Glutamatergic neuron (in vitro differentiated cells): ENCODE data around the gene NFIX. TPM values are rescaled to one million over a fixed set of nuclear protein-coding genes. Genes with fewer than 3 reads are reported as not detected.

Source experiments
- DNase-seq: peaks from one replicate; pipeline ENCODE4 v3.0.0; 2022
- H3K27ac Mint-ChIP-seq: one replicate; pipeline ENCODE4 v1.8.0; 2020; ENCODE audit warnings: mild to moderate bottlenecking, mixed read lengths, inconsistent platforms; ENCODE audit not compliant: unreplicated experiment
- H3K27me3 Mint-ChIP-seq: one replicate; pipeline ENCODE4 v1.8.0; 2020; ENCODE audit warnings: mild to moderate bottlenecking, moderate library complexity, mixed read lengths, inconsistent platforms; ENCODE audit not compliant: unreplicated experiment
- H3K36me3 Mint-ChIP-seq: one replicate; pipeline ENCODE4 v1.8.0; 2020; ENCODE audit warnings: mild to moderate bottlenecking, mixed read lengths, inconsistent platforms; ENCODE audit not compliant: unreplicated experiment
- H3K4me1 Mint-ChIP-seq: one replicate; pipeline ENCODE4 v1.8.0; 2020; ENCODE audit warnings: mild to moderate bottlenecking, low read depth, mixed read lengths, inconsistent platforms; ENCODE audit not compliant: unreplicated experiment
- H3K4me3 Mint-ChIP-seq: one replicate; pipeline ENCODE4 v1.8.0; 2020; ENCODE audit warnings: mild to moderate bottlenecking, mixed read lengths, inconsistent platforms; ENCODE audit not compliant: unreplicated experiment
- H3K9me3 Mint-ChIP-seq: one replicate; pipeline ENCODE4 v1.8.0; 2020; ENCODE audit warnings: mild to moderate bottlenecking, moderate library complexity, mixed read lengths, inconsistent platforms; ENCODE audit not compliant: unreplicated experiment
- total RNA-seq: library from RNA; stranded (reverse); fragmentation: NEBNext Ultra II Directional; extraction: Animal tissue kit (Norgen Biotek cat#: 25700); gene quantifications from one replicate; pipeline ENCODE4 v1.2.1, GENCODE V29; 2021; ENCODE audit not compliant: unreplicated experiment
- TF ChIP-seq, protein P1 (sequence below): fragments of 200-600 bp; sonication (generic); IDR thresholded peaks from one replicate; pipeline ENCODE4 v1.5.0; 2021; ENCODE audit not compliant: partially characterized antibody, unreplicated experiment

Gene NFIX
- total RNA-seq, 1 donor from 2014 or later, result 2.4 TPM

DNA sequence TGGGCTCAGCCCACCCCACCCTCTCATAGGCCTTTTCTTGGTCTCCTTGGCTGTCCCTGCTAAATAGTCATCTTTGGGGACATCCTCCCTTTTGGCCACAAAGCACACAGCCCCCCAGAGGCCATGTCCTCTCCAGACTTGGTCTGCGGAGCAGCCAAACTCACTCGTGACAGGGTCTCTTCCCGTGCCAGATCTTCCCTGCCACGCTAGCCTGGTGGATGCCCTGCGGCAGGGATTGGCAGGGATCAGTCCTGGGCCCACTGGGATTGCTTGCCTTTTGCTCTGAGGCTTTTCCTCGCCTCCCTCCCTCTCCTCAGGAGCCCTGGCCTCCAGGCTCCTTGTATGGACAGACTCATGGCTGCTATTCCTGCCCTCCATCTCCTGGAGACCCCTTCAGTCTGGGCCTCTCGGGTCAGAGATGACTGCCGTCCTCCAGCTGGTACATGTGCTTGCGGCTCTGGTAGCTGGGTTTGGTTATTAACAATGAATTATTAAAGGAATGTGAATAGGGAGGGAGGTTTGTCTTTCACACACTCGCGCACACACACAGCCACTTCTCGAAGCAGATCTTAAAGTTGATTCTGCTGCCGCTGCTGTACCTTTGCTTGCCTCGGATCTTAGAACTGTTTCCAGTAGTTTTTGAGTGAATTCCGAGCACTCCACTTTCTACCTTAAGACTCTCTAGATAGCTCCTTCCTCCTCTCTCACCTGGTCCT is 45.1 kb downstream of the NFIX start:
- Mint-ChIP-seq H3K27me3 (peaks cover 7% of the 10 kb centered on the region), H3K4me1 (peaks cover 29% of the 10 kb centered on the region), H3K9me3 (peaks cover 7% of the 10 kb centered on the region), H3K4me3 (no peak overlapping the region), H3K27ac (no peak overlapping the region), H3K36me3 (no peaks in the 10 kb centered on the region)
- TF ChIP-seq, protein P1, sequence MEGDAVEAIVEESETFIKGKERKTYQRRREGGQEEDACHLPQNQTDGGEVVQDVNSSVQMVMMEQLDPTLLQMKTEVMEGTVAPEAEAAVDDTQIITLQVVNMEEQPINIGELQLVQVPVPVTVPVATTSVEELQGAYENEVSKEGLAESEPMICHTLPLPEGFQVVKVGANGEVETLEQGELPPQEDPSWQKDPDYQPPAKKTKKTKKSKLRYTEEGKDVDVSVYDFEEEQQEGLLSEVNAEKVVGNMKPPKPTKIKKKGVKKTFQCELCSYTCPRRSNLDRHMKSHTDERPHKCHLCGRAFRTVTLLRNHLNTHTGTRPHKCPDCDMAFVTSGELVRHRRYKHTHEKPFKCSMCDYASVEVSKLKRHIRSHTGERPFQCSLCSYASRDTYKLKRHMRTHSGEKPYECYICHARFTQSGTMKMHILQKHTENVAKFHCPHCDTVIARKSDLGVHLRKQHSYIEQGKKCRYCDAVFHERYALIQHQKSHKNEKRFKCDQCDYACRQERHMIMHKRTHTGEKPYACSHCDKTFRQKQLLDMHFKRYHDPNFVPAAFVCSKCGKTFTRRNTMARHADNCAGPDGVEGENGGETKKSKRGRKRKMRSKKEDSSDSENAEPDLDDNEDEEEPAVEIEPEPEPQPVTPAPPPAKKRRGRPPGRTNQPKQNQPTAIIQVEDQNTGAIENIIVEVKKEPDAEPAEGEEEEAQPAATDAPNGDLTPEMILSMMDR, result no peak
- no peak for DNase-seq

DNA sequence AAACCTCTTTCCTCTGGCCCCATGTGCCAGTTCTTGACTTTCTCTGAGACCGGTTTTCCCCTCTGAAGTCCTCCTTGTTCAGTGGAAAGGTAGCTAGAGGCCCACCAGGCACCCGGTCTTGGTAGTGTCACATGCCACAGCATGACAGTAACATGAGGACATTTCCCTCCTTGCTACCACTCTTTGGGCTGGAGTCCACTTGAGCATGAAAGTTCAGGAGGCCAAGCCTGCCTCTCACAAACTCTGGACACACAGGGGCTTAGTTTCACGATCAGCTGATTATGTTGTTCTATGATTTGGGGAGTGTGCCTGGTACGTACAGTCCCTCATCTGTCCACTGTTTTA is 45.6 kb downstream of the NFIX start:
- H3K27ac Mint-ChIP-seq, result no peak overlapping the region
- peaks cover 28% of the 10 kb centered on the region for H3K4me1 Mint-ChIP-seq
- TF ChIP-seq, protein P1, result no peak
- peaks cover 9% of the 10 kb centered on the region for H3K27me3 Mint-ChIP-seq
- no peak for DNase-seq
- H3K4me3 Mint-ChIP-seq, result no peak overlapping the region
- no peaks in the 10 kb centered on the region for H3K36me3 Mint-ChIP-seq
- peaks cover 7% of the 10 kb centered on the region for H3K9me3 Mint-ChIP-seq

DNA sequence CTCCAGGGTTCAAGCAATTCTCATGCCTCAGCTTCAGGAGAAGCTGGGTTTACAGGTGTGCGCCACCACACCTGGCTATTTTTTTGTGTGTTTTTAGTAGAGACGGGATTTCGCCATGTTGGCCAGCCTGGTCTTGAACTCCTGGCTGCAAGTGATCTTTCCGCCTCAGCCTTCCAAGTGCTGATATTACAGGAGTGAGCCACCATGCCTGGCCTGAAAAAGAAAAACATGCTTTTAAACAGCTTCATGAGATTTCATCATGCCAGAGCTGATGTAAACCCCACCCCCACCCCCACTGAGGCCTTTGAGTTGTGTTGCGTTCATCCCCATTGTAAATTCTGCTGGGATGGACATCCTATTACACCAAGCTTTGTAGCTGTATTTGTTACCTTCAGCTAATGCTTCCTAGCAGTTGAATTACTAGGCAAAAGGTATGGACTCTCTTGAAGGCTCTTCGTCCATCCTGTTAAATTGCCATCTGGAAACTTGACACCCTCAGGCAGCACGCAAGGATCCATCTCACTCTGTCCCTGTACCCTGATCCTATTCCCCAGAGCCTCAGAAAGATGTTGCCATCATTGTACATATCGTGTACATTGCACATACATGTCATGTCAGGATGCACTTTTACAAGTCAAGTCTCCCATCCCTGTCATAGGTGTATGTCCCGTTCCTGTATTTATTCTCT is 47.3 kb downstream of the NFIX start:
- no peak for DNase-seq
- H3K36me3 Mint-ChIP-seq, result peaks cover 4% of the 10 kb centered on the region
- TF ChIP-seq, protein P1, result no peak
- H3K27me3 Mint-ChIP-seq, result peaks cover 12% of the 10 kb centered on the region
- peaks cover 5% of the 10 kb centered on the region for H3K9me3 Mint-ChIP-seq
- peak overlapping the region; percentile 59 for H3K27ac Mint-ChIP-seq
- peaks cover 16% of the 10 kb centered on the region for H3K4me1 Mint-ChIP-seq
- peak overlapping the region; percentile 18 for H3K4me3 Mint-ChIP-seq

DNA sequence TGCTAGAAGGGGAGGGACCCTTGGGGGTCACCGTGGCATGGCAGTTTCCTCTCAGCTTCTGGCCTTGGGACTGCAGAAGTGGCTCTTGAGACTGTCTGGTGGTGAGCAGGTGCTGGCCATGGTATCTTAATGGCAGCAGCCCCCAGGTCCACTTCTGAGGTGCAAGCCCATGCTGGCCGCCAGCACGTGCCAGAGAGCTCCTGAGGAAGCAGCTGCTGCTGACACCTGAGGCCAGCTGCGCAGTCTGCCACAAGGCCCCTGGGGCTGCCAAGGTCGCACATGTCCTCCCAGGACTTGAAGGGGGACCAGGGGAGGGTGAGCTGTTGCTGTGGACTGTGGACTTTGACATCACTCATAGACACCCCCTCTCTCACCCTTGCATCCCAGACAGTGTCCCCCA is 48.0 kb downstream of the NFIX start:
- DNase-seq, result peak; percentile 57
- Mint-ChIP-seq H3K27me3 (peaks cover 13% of the 10 kb centered on the region), H3K4me3 (peak overlapping the region; percentile 18), H3K4me1 (peaks cover 14% of the 10 kb centered on the region), H3K36me3 (peaks cover 4% of the 10 kb centered on the region), H3K9me3 (peaks cover 5% of the 10 kb centered on the region), H3K27ac (no peak overlapping the region)
- TF ChIP-seq, protein P1, result no peak

DNA sequence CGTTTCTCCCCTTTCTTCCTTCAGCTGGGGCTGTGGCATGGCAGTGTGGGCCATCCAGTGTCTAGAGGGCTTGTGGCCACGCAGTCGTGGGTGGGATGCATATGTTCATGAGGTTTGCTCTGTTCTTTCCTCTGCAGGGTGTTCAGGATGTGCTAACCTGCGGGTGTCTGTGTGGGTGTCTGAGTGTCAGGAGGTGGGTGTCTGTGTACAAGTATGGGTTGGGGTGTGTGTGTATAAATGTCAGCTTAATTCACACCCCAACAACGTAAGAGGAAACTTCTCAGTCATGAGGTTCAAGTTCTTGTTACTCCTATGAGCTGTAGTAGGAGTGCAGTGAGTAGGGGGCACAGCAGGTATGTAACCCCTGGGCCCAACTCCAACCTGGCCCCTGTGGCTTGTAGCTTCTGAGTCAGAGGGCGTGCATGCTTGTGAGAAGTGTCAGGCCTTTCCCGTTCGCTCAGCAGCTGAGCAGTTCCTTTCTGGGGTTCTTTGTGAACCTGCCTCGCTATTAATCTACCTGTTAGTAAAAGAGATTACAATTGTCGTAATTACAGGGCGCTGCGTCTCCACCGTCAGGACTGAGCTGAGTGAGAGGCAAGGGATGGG is 49.1 kb downstream of the NFIX start:
- no peak overlapping the region for H3K27ac Mint-ChIP-seq
- peaks cover 4% of the 10 kb centered on the region for H3K36me3 Mint-ChIP-seq
- peaks cover 14% of the 10 kb centered on the region for H3K27me3 Mint-ChIP-seq
- TF ChIP-seq, protein P1, result no peak
- H3K4me1 Mint-ChIP-seq, result peaks cover 14% of the 10 kb centered on the region
- DNase-seq, result no peak
- no peak overlapping the region for H3K4me3 Mint-ChIP-seq
- peaks cover 5% of the 10 kb centered on the region for H3K9me3 Mint-ChIP-seq
